ENCODE data around the gene DOCK2. TPM values are rescaled to one million over a fixed set of nuclear protein-coding genes. Genes with fewer than 3 reads are reported as not detected.

DOCK2 gene
- total RNA-seq, 4 donors from 2014 or later, result 0.32 to 5.3 (median 2.7) TPM

DNA sequence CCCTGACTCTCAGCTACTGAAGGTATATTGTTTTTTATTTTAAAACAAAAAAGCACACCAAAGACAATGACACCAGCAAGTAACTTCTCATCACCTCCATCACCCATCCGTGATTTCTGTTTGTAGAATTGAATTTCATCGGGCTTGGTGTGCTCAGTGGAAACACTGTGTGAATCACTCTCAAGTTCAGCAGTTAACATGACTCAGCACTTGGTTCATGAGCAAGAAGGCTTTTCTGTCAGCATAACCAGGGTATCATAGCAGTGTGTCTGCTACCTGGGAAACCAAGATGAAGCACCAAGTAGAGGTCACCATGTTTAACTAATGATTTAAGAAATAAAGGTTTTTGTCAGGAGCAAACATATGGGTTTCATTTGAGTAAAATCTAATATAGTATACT lies 219.5 kb downstream of the DOCK2 start:
- H3K4me1 ChIP-seq, result no peaks in the 10 kb centered on the region
- no peaks in the 10 kb centered on the region for H3K9me3 ChIP-seq
- in situ Hi-C loops (cut with MboI; ENCODE audit: low sequenced_read_pairs in 4 of 4), result no loop called here
- H3K4me3 ChIP-seq, result no peak overlapping the region
- no peak overlapping the region for H3K27ac ChIP-seq
- no peaks in the 10 kb centered on the region for H3K27me3 ChIP-seq
- DNase-seq, result no peak
- intact Hi-C loops (cut with DNase I; ENCODE audit: low total_unique reads), result no loop called here
- TF ChIP-seq, protein P1, sequence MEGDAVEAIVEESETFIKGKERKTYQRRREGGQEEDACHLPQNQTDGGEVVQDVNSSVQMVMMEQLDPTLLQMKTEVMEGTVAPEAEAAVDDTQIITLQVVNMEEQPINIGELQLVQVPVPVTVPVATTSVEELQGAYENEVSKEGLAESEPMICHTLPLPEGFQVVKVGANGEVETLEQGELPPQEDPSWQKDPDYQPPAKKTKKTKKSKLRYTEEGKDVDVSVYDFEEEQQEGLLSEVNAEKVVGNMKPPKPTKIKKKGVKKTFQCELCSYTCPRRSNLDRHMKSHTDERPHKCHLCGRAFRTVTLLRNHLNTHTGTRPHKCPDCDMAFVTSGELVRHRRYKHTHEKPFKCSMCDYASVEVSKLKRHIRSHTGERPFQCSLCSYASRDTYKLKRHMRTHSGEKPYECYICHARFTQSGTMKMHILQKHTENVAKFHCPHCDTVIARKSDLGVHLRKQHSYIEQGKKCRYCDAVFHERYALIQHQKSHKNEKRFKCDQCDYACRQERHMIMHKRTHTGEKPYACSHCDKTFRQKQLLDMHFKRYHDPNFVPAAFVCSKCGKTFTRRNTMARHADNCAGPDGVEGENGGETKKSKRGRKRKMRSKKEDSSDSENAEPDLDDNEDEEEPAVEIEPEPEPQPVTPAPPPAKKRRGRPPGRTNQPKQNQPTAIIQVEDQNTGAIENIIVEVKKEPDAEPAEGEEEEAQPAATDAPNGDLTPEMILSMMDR (IDR thresholded peaks at IDR 0.05 in 4 of 5, conservative IDR thresholded peaks at IDR 0.05 in 1 of 5), result no peak
- TF ChIP-seq POLR2A (IDR thresholded peaks at IDR 0.05), result no peak
- no peak for ATAC-seq
- H3K36me3 ChIP-seq, result no peaks in the 10 kb centered on the region

DNA sequence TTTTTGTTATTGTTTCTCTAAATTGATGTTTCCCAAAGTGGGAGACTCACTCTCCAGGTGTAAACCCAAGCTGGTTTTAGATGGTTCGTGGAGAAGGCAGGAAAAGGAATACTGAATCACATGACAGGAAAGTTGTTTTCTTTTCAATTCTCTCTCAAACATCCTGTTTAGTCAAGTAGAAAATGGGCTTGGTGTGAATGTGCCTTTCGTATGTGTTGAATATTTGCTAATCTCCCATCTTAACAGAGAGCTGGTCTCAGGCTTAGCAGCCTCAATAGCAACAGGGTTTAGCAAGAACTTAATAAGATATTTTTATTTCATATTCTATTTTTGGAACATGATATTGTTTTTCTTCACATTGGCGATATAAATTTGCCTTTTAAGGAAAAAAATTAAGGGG lies 223.5 kb downstream of the DOCK2 start:
- Histone ChIP-seq H3K36me3 (no peaks in the 10 kb centered on the region), H3K27me3 (no peaks in the 10 kb centered on the region), H3K4me1 (no peaks in the 10 kb centered on the region), H3K9me3 (no peaks in the 10 kb centered on the region), H3K4me3 (no peak overlapping the region), H3K27ac (no peak overlapping the region)
- intact Hi-C loops (cut with DNase I; ENCODE audit: low total_unique reads), result no loop called here
- TF ChIP-seq, protein P1 (IDR thresholded peaks at IDR 0.05 in 4 of 5, conservative IDR thresholded peaks at IDR 0.05 in 1 of 5), result no peak
- TF ChIP-seq POLR2A (IDR thresholded peaks at IDR 0.05), result no peak
- in situ Hi-C loops (cut with MboI; ENCODE audit: low sequenced_read_pairs in 4 of 4), result no loop called here
- no peak for ATAC-seq
- DNase-seq, result no peak

DNA sequence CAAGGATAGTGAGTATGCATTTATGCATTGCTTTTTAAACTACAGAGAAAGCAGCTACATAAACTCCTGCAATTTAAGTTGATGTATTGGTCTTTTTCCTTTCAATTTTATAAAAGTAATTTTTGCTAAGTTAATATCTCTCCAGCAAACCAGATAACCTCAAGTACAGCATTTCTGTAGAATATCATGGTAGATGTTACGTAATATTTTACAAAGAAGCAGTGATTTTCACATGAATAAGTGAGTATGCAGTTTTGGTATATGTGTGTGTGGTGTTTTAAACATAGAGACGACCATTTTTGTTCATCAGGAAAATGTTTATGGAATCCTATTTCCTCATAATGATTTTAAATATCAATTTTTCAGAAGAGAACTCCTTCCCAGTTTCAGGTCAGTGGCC lies 224.4 kb downstream of the DOCK2 start:
- intact Hi-C loops (cut with DNase I; ENCODE audit: low total_unique reads), result no loop called here
- DNase-seq (no peak), ATAC-seq (no peak)
- Histone ChIP-seq H3K27ac (no peak overlapping the region), H3K27me3 (no peaks in the 10 kb centered on the region), H3K36me3 (no peaks in the 10 kb centered on the region), H3K9me3 (no peaks in the 10 kb centered on the region), H3K4me1 (no peaks in the 10 kb centered on the region), H3K4me3 (no peak overlapping the region)
- no peak for TF ChIP-seq POLR2A (IDR thresholded peaks at IDR 0.05)
- TF ChIP-seq, protein P1 (IDR thresholded peaks at IDR 0.05 in 4 of 5, conservative IDR thresholded peaks at IDR 0.05 in 1 of 5), result no peak
- in situ Hi-C loops (cut with MboI; ENCODE audit: low sequenced_read_pairs in 4 of 4), result no loop called here

DNA sequence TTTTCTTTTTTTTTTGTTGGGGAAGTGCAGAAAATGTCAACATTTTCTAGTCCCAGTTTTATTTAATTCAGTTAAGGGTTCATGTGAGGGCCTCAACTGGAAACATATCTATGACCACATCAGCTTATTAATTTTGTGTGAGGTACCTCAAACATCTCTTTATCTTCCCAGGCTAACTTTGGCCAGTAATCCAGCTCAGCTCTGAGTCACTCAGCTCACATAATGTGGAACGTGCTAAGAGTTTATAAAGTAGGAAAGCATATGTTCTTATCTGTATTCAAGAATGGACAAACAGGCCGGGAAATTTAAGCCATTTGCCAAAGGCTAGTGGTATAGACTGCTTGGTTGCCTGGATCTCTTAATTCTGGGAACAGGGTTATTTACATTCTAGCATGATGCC lies 224.9 kb downstream of the DOCK2 start:
- H3K4me1 ChIP-seq, result no peaks in the 10 kb centered on the region
- no peak overlapping the region for H3K4me3 ChIP-seq
- H3K27ac ChIP-seq, result no peak overlapping the region
- no peaks in the 10 kb centered on the region for H3K36me3 ChIP-seq
- ATAC-seq (no peak), DNase-seq (no peak)
- H3K27me3 ChIP-seq, result no peaks in the 10 kb centered on the region
- in situ Hi-C loops (cut with MboI; ENCODE audit: low sequenced_read_pairs in 4 of 4), result no loop called here
- intact Hi-C loops (cut with DNase I; ENCODE audit: low total_unique reads), result no loop called here
- no peaks in the 10 kb centered on the region for H3K9me3 ChIP-seq
- TF ChIP-seq POLR2A (IDR thresholded peaks at IDR 0.05), result no peak
- TF ChIP-seq, protein P1 (IDR thresholded peaks at IDR 0.05 in 4 of 5, conservative IDR thresholded peaks at IDR 0.05 in 1 of 5), result no peak

DNA sequence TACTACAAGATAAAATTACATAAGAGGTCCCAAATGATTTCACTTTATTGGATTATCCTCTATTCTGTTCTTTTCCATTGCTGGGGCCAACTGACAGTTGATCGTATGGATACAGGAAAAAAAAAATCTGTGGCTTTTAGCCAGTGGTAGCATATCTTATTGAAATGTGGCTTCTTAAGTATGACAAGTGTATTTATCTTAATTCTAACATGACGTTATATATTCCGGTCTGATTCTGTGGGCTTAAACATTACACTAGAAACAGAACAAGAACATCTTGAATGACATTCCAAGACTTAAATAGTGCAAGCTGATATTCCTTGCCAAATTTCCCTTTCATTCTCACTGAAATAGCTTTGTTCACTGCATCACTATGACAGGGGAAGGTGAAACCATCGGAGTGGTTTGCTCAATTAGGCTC lies 225.3 kb downstream of the DOCK2 start:
- in situ Hi-C loops (cut with MboI; ENCODE audit: low sequenced_read_pairs in 4 of 4), result no loop called here
- ATAC-seq (no peak), DNase-seq (no peak)
- Histone ChIP-seq H3K4me1 (no peaks in the 10 kb centered on the region), H3K36me3 (no peaks in the 10 kb centered on the region), H3K27ac (no peak overlapping the region), H3K4me3 (no peak overlapping the region), H3K9me3 (no peaks in the 10 kb centered on the region), H3K27me3 (no peaks in the 10 kb centered on the region)
- intact Hi-C loops (cut with DNase I; ENCODE audit: low total_unique reads), result no loop called here
- TF ChIP-seq, protein P1 (IDR thresholded peaks at IDR 0.05 in 4 of 5, conservative IDR thresholded peaks at IDR 0.05 in 1 of 5), result no peak
- no peak for TF ChIP-seq POLR2A (IDR thresholded peaks at IDR 0.05)
